ENCODE measurements around the gene PMEPA1. TPM values are rescaled to one million over a fixed set of nuclear protein-coding genes. Genes with fewer than 3 reads are reported as not detected.

PMEPA1 gene
- total RNA-seq, 2 experiments from 2014 or later, result 4.9 to 5.0 TPM

- no peak for ATAC-seq (ENCODE audit: low read depth)
- H3K9me3 Mint-ChIP-seq, result no peaks in the 10 kb centered on the region
These were observed 18.0 kb upstream of the PMEPA1 start for GRCh38 chr20:57727863-57728262.

GRCh38 chr20:57725636-57726035 lies 15.8 kb upstream of the PMEPA1 start:
- POLR2A ChIA-PET, result no interaction called here
- Mint-ChIP-seq H3K36me3 (no peaks in the 10 kb centered on the region), H3K27me3 (peaks cover 2% of the 10 kb centered on the region), H3K9me3 (no peaks in the 10 kb centered on the region), H3K27ac (no peak overlapping the region), H3K4me3 (no peak overlapping the region), H3K4me1 (no peaks in the 10 kb centered on the region)
- ATAC-seq (ENCODE audit: low read depth) (no peak), DNase-seq (no peak)

More at GRCh38 chr20:57727863-57728262, 18.0 kb upstream of the PMEPA1 start:
- Mint-ChIP-seq H3K4me3 (no peak overlapping the region), H3K36me3 (no peaks in the 10 kb centered on the region), H3K27me3 (peaks cover 2% of the 10 kb centered on the region), H3K27ac (no peak overlapping the region), H3K4me1 (no peaks in the 10 kb centered on the region)
- POLR2A ChIA-PET, result no interaction called here
- no peak for DNase-seq

- no peak overlapping the region for H3K4me3 Mint-ChIP-seq
These were observed 15.0 kb upstream of the PMEPA1 start for GRCh38 chr20:57724610-57725405.

GRCh38 chr20:57723816-57724215 lies 14.0 kb upstream of the PMEPA1 start:
- Mint-ChIP-seq H3K27me3 (peaks cover 9% of the 10 kb centered on the region), H3K4me3 (no peak overlapping the region), H3K4me1 (no peaks in the 10 kb centered on the region), H3K27ac (no peak overlapping the region), H3K9me3 (no peaks in the 10 kb centered on the region), H3K36me3 (no peaks in the 10 kb centered on the region)
- POLR2A ChIA-PET, result no interaction called here
- no peak for DNase-seq
- ATAC-seq (ENCODE audit: low read depth), result no peak

More at GRCh38 chr20:57724610-57725405, 15.0 kb upstream of the PMEPA1 start:
- no peaks in the 10 kb centered on the region for H3K9me3 Mint-ChIP-seq
- POLR2A ChIA-PET, result no interaction called here
- H3K27me3 Mint-ChIP-seq, result peaks cover 4% of the 10 kb centered on the region
- no peak overlapping the region for H3K27ac Mint-ChIP-seq
- no peaks in the 10 kb centered on the region for H3K4me1 Mint-ChIP-seq
- ATAC-seq (ENCODE audit: low read depth) (no peak), DNase-seq (no peak)
- no peaks in the 10 kb centered on the region for H3K36me3 Mint-ChIP-seq

- DNase-seq, result no peak
- no peak for ATAC-seq (ENCODE audit: low read depth)
- Mint-ChIP-seq H3K36me3 (no peaks in the 10 kb centered on the region), H3K4me1 (peaks cover 4% of the 10 kb centered on the region), H3K9me3 (no peaks in the 10 kb centered on the region), H3K27ac (no peak overlapping the region), H3K27me3 (peaks cover 15% of the 10 kb centered on the region), H3K4me3 (no peak overlapping the region)
- POLR2A ChIA-PET, result no interaction called here
These were observed 10.1 kb upstream of the PMEPA1 start for GRCh38 chr20:57719951-57720350.

- peak; percentile 75 for DNase-seq
- POLR2A ChIA-PET, result interaction anchor here (0.8 kb wide), 1 partner anchor 9 kb away, joined by 3 read pairs; the partner anchor contains the start of gene PMEPA1
- Mint-ChIP-seq H3K27ac (no peak overlapping the region), H3K4me1 (peaks cover 4% of the 10 kb centered on the region), H3K36me3 (no peaks in the 10 kb centered on the region), H3K27me3 (peaks cover 15% of the 10 kb centered on the region), H3K9me3 (no peaks in the 10 kb centered on the region), H3K4me3 (peak overlapping the region; percentile 49)
- peak; percentile 99 for ATAC-seq (ENCODE audit: low read depth)
These were observed 8.7 kb upstream of the PMEPA1 start for GRCh38 chr20:57718490-57719009.

GRCh38 chr20:57717797-57718196 lies 8.0 kb upstream of the PMEPA1 start:
- Mint-ChIP-seq H3K27ac (no peak overlapping the region), H3K4me1 (peaks cover 4% of the 10 kb centered on the region), H3K36me3 (no peaks in the 10 kb centered on the region), H3K4me3 (no peak overlapping the region), H3K27me3 (peaks cover 16% of the 10 kb centered on the region), H3K9me3 (no peaks in the 10 kb centered on the region)
- ATAC-seq (ENCODE audit: low read depth) (no peak), DNase-seq (no peak)
- POLR2A ChIA-PET, result interaction anchor here (0.8 kb wide), 1 partner anchor 8 kb away, joined by 3 read pairs; the partner anchor contains the start of gene PMEPA1

GRCh38 chr20:57716901-57717300 lies 7.1 kb upstream of the PMEPA1 start:
- POLR2A ChIA-PET, result no interaction called here
- DNase-seq (no peak), ATAC-seq (ENCODE audit: low read depth) (no peak)
- H3K4me3 Mint-ChIP-seq, result no peak overlapping the region
- no peak overlapping the region for H3K27ac Mint-ChIP-seq
- H3K27me3 Mint-ChIP-seq, result peaks cover 20% of the 10 kb centered on the region
- H3K4me1 Mint-ChIP-seq, result peaks cover 4% of the 10 kb centered on the region
- H3K9me3 Mint-ChIP-seq, result no peaks in the 10 kb centered on the region
- no peaks in the 10 kb centered on the region for H3K36me3 Mint-ChIP-seq

GRCh38 chr20:57716202-57716601 lies 6.4 kb upstream of the PMEPA1 start:
- no peak for ATAC-seq (ENCODE audit: low read depth)
- no peak overlapping the region for H3K27ac Mint-ChIP-seq
- peaks cover 4% of the 10 kb centered on the region for H3K4me1 Mint-ChIP-seq
- no peak overlapping the region for H3K4me3 Mint-ChIP-seq
- POLR2A ChIA-PET, result no interaction called here
- no peaks in the 10 kb centered on the region for H3K36me3 Mint-ChIP-seq
- no peak for DNase-seq
- no peaks in the 10 kb centered on the region for H3K9me3 Mint-ChIP-seq
- H3K27me3 Mint-ChIP-seq, result peaks cover 20% of the 10 kb centered on the region

- ATAC-seq (ENCODE audit: low read depth) (no peak), DNase-seq (no peak)
- peaks cover 8% of the 10 kb centered on the region for H3K4me1 Mint-ChIP-seq
- H3K27ac Mint-ChIP-seq, result no peak overlapping the region
- H3K9me3 Mint-ChIP-seq, result no peaks in the 10 kb centered on the region
- POLR2A ChIA-PET, result no interaction called here
- H3K4me3 Mint-ChIP-seq, result no peak overlapping the region
- peaks cover 25% of the 10 kb centered on the region for H3K27me3 Mint-ChIP-seq
- H3K36me3 Mint-ChIP-seq, result no peaks in the 10 kb centered on the region
These were observed 5.6 kb upstream of the PMEPA1 start for GRCh38 chr20:57715268-57715904.

- H3K36me3 Mint-ChIP-seq, result no peaks in the 10 kb centered on the region
- peaks cover 8% of the 10 kb centered on the region for H3K4me1 Mint-ChIP-seq
- no peak overlapping the region for H3K4me3 Mint-ChIP-seq
- POLR2A ChIA-PET, result no interaction called here
- H3K9me3 Mint-ChIP-seq, result no peaks in the 10 kb centered on the region
- no peak for ATAC-seq (ENCODE audit: low read depth)
- H3K27ac Mint-ChIP-seq, result no peak overlapping the region
- no peak for DNase-seq
- H3K27me3 Mint-ChIP-seq, result peaks cover 25% of the 10 kb centered on the region
These were observed 4.8 kb upstream of the PMEPA1 start for GRCh38 chr20:57714409-57715267.

- ATAC-seq (ENCODE audit: low read depth) (no peak), DNase-seq (no peak)
- POLR2A ChIA-PET, result no interaction called here
- Mint-ChIP-seq H3K4me1 (peaks cover 8% of the 10 kb centered on the region), H3K4me3 (no peak overlapping the region), H3K9me3 (no peaks in the 10 kb centered on the region), H3K36me3 (no peaks in the 10 kb centered on the region), H3K27ac (no peak overlapping the region), H3K27me3 (peaks cover 21% of the 10 kb centered on the region)
These were observed 4.1 kb upstream of the PMEPA1 start for GRCh38 chr20:57713951-57714350.

- Mint-ChIP-seq H3K4me3 (no peak overlapping the region), H3K36me3 (no peaks in the 10 kb centered on the region), H3K4me1 (peaks cover 12% of the 10 kb centered on the region), H3K9me3 (no peaks in the 10 kb centered on the region), H3K27ac (no peak overlapping the region), H3K27me3 (peaks cover 22% of the 10 kb centered on the region)
- no peak for ATAC-seq (ENCODE audit: low read depth)
- no peak for DNase-seq
- POLR2A ChIA-PET, result no interaction called here
These were observed 3.7 kb upstream of the PMEPA1 start for GRCh38 chr20:57713505-57713903.
